ENCODE data around the gene ATP6V0B. TPM values are rescaled to one million over a fixed set of nuclear protein-coding genes. Genes with fewer than 3 reads are reported as not detected.

ATP6V0B gene
- total and polyA plus RNA-seq, 9 of the 15 experiments (the other 6 are each of a cell fraction or from before 2014, with no cell fraction given) = 137 to 328 (median 220) TPM

DNA sequence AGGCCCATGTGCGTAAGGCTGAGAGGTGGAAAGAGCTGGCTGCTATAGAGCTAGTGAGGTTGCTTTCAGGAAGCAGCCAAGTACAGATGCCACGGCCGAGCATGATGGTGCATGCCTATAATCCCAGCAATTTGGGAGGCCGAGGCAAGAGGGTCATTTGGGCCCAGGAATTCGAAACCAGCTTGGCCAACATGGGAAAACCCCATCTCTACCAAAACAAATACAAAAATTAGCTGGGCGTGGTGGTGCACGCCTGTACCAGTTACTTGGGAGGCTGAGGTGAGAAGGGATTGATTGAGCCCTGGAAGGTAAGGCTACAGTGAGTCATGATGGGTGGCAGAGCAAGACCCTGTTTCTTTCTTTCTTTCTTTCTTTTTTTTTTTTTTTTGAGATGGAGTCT, 19.3 kb downstream of the ATP6V0B start:
- BruUV-seq (replicated peaks) = no TSS peak
- Histone ChIP-seq H3K4me3 (no peak overlapping the region), H3K27me3 (ENCODE audit: control insufficient read depth in 2 of 2, insufficient read depth in 2 of 2, low read length in 2 of 2) (no peaks in the 10 kb centered on the region), H3K79me2 (ENCODE audit: control insufficient read depth, insufficient read depth, low read length) (no peaks in the 10 kb centered on the region), H3K36me3 (ENCODE audit: control insufficient read depth, insufficient read depth, low read length) (no peaks in the 10 kb centered on the region), H3K4me2 (ENCODE audit: insufficient read depth, low read length) (no peak overlapping the region), H3K9ac (ENCODE audit: insufficient read depth in 1 of 2, low read depth in 2 of 2, low read length in 2 of 2) (no peak overlapping the region), H3K9me1 (ENCODE audit: control insufficient read depth, insufficient read depth, low read length) (peaks cover 5% of the 10 kb centered on the region), H3K27ac (ENCODE audit: extremely low read depth, low read depth, low read length) (no peak overlapping the region), H2AFZ (ENCODE audit: low read depth, low read length) (no peak overlapping the region), H3K4me1 (replicated peaks in 1 of 2; ENCODE audit: control insufficient read depth in 2 of 2, insufficient read depth in 2 of 2, low read length in 2 of 2) (peaks cover 15 to 66% of the 10 kb centered on the region in 2 experiments; a peak in 4 of 5 replicates), H4K20me1 (replicated peaks; ENCODE audit: control insufficient read depth, insufficient read depth, low read length) (no peaks in the 10 kb centered on the region), H3K9me3 (replicated peaks; ENCODE audit: control insufficient read depth, insufficient read depth, low read depth, low read length) (no peaks in the 10 kb centered on the region)
- WGBS (ENCODE audit: insufficient coverage, low coverage, missing lambda C conversion rate) = 64% methylated on average over 7 of the region's 7 CpGs
- ChIA-PET POLR2A (interaction anchor here (0.6 to 1.8 kb wide), 4 partner anchors 11 to 786 kb away, joined by 3 to 7 read pairs (median 3); no protein-coding TSS in a partner anchor), CTCF (ENCODE audit: low intra/inter-chr PET ratio) (interaction anchor here (2.1 kb wide), 2 partner anchors 42 to 54 kb away, joined by 9 to 21 read pairs; no protein-coding TSS in a partner anchor)
- FAIRE-seq (no peak), DNase-seq (ENCODE audit: extremely low read depth in 1 of 4, low spot score in 3 of 4) (no peak), ATAC-seq (no peak)
- intact Hi-C loops (cut with micrococcal nuclease) = loop anchor here (1.0 to 10.0 kb wide), 4 partner anchors 42 to 301 kb away; no protein-coding TSS in a partner anchor
- in situ Hi-C loops (cut with MboI) = no loop called here
- TF ChIP-seq ARHGAP35 (IDR thresholded peaks at IDR 0.05; ENCODE audit: partially characterized antibody) = no peak
- no peak for TF ChIP-seq PTTG1 (tag; IDR thresholded peaks at IDR 0.05; ENCODE audit: low read depth)
- TF ChIP-seq CSDE1 (IDR thresholded peaks at IDR 0.05) = no peak
- TF ChIP-seq KLF16 (IDR thresholded peaks at IDR 0.05) = no peak
- TF ChIP-seq EHMT2 (IDR thresholded peaks at IDR 0.05) = no peak
- no peak for TF ChIP-seq MEF2D (tag; conservative IDR thresholded peaks at IDR 0.05; ENCODE audit: low read depth)
- no peak for TF ChIP-seq ZZZ3 (IDR thresholded peaks at IDR 0.05)
- no peak for TF ChIP-seq BRD4 (IDR thresholded peaks at IDR 0.05)
- no peak for TF ChIP-seq CBX8 (IDR thresholded peaks at IDR 0.05; ENCODE audit: borderline replicate concordance, extremely low read depth, low read depth, low read length, poor library complexity, severe bottlenecking)
- TF ChIP-seq, protein P1, sequence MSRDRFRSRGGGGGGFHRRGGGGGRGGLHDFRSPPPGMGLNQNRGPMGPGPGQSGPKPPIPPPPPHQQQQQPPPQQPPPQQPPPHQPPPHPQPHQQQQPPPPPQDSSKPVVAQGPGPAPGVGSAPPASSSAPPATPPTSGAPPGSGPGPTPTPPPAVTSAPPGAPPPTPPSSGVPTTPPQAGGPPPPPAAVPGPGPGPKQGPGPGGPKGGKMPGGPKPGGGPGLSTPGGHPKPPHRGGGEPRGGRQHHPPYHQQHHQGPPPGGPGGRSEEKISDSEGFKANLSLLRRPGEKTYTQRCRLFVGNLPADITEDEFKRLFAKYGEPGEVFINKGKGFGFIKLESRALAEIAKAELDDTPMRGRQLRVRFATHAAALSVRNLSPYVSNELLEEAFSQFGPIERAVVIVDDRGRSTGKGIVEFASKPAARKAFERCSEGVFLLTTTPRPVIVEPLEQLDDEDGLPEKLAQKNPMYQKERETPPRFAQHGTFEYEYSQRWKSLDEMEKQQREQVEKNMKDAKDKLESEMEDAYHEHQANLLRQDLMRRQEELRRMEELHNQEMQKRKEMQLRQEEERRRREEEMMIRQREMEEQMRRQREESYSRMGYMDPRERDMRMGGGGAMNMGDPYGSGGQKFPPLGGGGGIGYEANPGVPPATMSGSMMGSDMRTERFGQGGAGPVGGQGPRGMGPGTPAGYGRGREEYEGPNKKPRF (IDR thresholded peaks at IDR 0.05; ENCODE audit: low read depth, low read length) = no peak
- TF ChIP-seq ARID3A (IDR thresholded peaks at IDR 0.05; ENCODE audit: borderline replicate concordance, low read depth, low read length) = no peak
- TF ChIP-seq, protein P2, sequence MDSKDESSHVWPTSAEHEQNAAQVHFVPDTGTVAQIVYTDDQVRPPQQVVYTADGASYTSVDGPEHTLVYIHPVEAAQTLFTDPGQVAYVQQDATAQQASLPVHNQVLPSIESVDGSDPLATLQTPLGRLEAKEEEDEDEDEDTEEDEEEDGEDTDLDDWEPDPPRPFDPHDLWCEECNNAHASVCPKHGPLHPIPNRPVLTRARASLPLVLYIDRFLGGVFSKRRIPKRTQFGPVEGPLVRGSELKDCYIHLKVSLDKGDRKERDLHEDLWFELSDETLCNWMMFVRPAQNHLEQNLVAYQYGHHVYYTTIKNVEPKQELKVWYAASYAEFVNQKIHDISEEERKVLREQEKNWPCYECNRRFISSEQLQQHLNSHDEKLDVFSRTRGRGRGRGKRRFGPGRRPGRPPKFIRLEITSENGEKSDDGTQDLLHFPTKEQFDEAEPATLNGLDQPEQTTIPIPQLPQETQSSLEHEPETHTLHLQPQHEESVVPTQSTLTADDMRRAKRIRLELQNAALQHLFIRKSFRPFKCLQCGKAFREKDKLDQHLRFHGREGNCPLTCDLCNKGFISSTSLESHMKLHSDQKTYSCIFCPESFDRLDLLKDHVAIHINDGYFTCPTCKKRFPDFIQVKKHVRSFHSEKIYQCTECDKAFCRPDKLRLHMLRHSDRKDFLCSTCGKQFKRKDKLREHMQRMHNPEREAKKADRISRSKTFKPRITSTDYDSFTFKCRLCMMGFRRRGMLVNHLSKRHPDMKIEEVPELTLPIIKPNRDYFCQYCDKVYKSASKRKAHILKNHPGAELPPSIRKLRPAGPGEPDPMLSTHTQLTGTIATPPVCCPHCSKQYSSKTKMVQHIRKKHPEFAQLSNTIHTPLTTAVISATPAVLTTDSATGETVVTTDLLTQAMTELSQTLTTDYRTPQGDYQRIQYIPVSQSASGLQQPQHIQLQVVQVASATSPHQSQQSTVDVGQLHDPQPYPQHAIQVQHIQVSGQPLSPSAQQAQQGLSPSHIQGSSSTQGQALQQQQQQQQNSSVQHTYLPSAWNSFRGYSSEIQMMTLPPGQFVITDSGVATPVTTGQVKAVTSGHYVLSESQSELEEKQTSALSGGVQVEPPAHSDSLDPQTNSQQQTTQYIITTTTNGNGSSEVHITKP (IDR thresholded peaks at IDR 0.05; ENCODE audit: partially characterized antibody) = no peak

Data from K562 (cell line).